IPS-NIHi11 (cell line): ENCODE data around the gene SYT6.

Experiments
- DNase-seq: peaks from one replicate; pipeline ENCODE4 v3.0.0; 2012; ENCODE audit warnings: mixed read lengths, low spot score

Gene SYT6

GRCh38 chr1:114153261-114154145 is at the start of gene SYT6:
SYT6 (minus strand) TSS chr1:114153869; CDS start chr1:114153772, 97 bp downstream.
- peak; percentile 50 for DNase-seq

GRCh38 chr1:114201486-114201885 is 47.8 kb upstream of the SYT6 start:
- DNase-seq = no peak

- no peak for DNase-seq
Observed at GRCh38 chr1:114199017-114199594, 45.4 kb upstream of the SYT6 start.

- DNase-seq = peak; percentile 19
Observed at GRCh38 chr1:114196992-114197907, 43.6 kb upstream of the SYT6 start.

GRCh38 chr1:114195819-114196218 is 42.1 kb upstream of the SYT6 start:
- no peak for DNase-seq

GRCh38 chr1:114192328-114192727 is 38.7 kb upstream of the SYT6 start:
- DNase-seq = no peak

- no peak for DNase-seq
Observed at GRCh38 chr1:114189398-114189797, 35.7 kb upstream of the SYT6 start.

- DNase-seq = peak; percentile 12
Observed at GRCh38 chr1:114181356-114181755, 27.7 kb upstream of the SYT6 start.

GRCh38 chr1:114180742-114181141 is 27.1 kb upstream of the SYT6 start:
- no peak for DNase-seq

GRCh38 chr1:114178936-114179335 is 25.3 kb upstream of the SYT6 start:
- DNase-seq = no peak

GRCh38 chr1:114177282-114177681 is 23.6 kb upstream of the SYT6 start:
- DNase-seq = no peak

- DNase-seq = no peak
Observed at GRCh38 chr1:114176366-114176765, 22.7 kb upstream of the SYT6 start.

- DNase-seq = no peak
Observed at GRCh38 chr1:114173680-114174079, 20.0 kb upstream of the SYT6 start.

GRCh38 chr1:114169509-114169908 is 15.8 kb upstream of the SYT6 start:
- no peak for DNase-seq

- no peak for DNase-seq
Observed at GRCh38 chr1:114167226-114167625, 13.6 kb upstream of the SYT6 start.

GRCh38 chr1:114164840-114165543 is 11.3 kb upstream of the SYT6 start:
- DNase-seq = no peak

- no peak for DNase-seq
Observed at GRCh38 chr1:114159941-114160340, 6.3 kb upstream of the SYT6 start.

- DNase-seq = no peak
Observed at GRCh38 chr1:114157275-114157660, 3.6 kb upstream of the SYT6 start.

- peak; percentile 67 for DNase-seq
Observed at GRCh38 chr1:114156538-114157274, 3.0 kb upstream of the SYT6 start.

GRCh38 chr1:114155706-114156105 is 2.0 kb upstream of the SYT6 start:
- DNase-seq = no peak

- DNase-seq = peak; percentile 81
Observed at GRCh38 chr1:114154963-114155322, 1.3 kb upstream of the SYT6 start.
